GM11168 (cell line): ENCODE measurements around the gene GNB3.

Experiments
- in situ Hi-C: fragments of 300-500 bp; cut with MboI; formaldehyde crosslinking; loops from one replicate; pipeline ENCODE4 v1.12.0; 2022; ENCODE audit warnings: low sequenced_read_pairs; ENCODE audit not compliant: unreplicated experiment

Gene GNB3

GRCh38 chr12:6834254-6834653 is 6.5 kb upstream of the GNB3 start:
- in situ Hi-C loops, result no loop called here

DNA sequence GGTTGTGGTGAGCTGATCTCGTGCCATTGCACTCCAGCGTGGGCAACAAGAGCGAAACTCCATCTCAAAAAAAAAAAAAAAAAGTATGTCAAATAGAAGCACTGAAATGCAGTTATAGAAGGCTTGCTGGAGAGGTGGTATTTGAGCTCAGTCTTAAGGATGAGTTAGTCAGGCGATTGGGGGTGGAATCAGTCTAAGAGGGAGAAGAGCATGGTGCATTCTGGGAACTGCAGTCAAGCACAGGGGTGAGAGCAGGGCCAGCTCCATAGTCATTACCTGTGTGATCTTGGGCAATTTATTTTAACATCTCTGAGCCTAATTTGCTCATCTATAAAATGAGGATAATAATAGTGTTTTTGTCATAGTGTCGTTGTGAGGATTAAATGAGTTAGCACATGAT is 5.9 kb upstream of the GNB3 start:
- in situ Hi-C loops, result no loop called here

DNA sequence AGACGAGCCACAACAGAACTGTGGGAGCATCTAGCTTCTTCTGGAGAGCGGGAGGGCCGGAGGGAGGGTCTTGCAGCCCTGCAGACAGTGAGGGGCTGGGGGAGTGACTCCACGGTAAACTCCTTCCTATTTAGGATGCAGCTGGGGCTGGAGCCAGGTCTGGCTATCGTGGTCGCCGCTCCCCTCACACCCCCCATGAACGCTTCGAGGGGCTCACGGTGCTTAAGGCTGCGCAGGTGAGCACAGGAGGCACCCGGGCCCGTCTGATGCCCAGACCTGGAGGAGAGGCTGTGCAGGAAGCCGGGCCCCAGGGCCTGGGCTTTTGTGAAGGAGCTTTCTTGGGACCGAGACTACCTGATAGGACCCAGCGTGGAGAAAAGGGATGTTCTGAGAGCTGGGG is 3.9 kb upstream of the GNB3 start:
- in situ Hi-C loops, result no loop called here

DNA sequence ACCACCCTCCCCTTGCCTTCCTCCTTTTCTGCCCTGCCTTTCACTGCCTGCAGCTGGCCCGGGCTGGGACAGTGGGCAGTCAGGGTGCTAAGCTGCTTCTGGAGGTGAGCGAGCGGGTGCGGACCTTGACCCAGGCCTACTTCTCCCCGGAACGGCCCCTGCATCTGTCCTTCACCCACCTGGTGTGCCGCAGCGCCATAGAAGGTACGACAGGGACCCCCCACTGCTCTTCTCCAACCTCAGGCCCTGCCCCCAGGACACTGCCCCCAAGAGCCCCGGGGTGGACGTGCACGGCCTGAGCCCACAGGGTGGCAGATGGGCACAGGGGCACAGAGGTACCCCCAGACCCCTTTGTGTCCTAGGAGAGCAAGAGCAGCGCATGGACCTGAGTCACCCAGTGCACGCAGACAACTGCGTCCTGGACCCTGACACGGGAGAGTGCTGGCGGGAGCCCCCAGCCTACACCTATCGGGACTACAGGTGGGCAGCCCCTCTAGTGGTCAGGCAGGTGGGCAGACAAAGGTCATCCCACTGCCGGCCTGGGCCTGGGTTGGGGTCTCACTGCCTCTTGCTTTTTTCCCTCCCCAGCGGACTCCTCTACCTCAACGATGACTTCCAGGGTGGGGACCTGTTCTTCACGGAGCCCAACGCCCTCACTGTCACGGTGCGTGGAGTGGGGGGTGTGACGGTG is 3.2 kb upstream of the GNB3 start:
- in situ Hi-C loops, result no loop called here

GRCh38 chr12:6838854-6839253 is 1.9 kb upstream of the GNB3 start:
- in situ Hi-C loops, result no loop called here

DNA sequence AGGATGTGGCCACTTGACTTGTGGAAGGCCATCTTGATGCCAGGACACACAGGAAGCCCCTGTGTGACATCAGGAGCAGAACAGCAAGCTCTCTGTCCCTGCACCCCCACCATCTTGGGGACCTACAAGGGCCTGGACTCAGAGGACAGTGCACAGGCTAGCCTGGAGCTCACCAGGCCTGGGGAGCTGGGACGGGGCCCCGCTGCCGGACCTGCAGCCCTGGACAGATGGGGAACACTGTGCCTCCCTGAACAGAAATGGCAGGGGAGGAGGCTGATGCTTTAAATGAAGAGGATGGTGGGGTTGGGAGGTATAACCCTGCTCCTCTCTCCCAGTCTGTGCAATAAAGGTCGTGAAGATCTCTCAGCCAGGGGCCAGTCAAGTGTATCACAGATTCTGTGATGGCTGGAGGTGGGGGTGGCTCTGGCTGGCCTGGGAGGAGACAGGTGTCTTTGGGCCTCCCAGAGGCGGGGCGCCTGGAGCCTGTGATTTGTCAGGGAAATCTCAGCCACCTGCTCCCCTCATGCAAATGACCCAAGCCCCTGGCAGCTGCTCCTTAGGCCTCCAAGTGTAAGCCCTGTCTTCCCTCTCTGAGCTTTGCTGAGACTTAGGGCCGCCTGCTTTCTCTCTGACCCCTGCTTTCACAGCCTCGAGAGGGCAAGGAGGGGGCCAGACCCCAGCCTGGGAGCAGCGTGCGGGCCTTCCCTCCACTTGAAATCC is 1.1 kb upstream of the GNB3 start:
- in situ Hi-C loops, result no loop called here

DNA sequence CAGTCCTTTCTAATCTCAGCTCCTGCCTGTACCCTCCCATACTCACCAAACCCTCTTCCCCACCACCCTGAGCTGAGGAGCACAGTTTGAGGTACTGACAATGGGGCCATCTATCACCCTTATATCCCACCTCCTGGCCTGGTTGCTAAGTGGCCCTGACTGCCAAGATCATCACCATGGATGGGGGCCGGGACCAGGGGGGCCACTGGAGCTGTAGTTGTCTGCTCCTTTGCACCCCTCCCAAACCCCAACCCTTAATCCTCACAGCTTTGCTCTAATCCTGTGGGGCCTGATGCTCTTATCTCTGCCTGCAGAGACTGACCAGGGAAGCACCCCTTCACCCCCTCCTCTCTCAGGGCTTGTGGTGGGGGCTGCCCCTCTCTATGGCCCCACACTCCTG is 395 bp upstream of the GNB3 start:
- in situ Hi-C loops, result no loop called here

GRCh38 chr12:6842075-6842474 is 1.4 kb downstream of the GNB3 start:
- in situ Hi-C loops, result no loop called here

GRCh38 chr12:6843118-6843902 is 2.6 kb downstream of the GNB3 start:
- in situ Hi-C loops, result no loop called here

- in situ Hi-C loops, result no loop called here
Measured at GRCh38 chr12:6845395-6845794, 4.7 kb downstream of the GNB3 start.

DNA sequence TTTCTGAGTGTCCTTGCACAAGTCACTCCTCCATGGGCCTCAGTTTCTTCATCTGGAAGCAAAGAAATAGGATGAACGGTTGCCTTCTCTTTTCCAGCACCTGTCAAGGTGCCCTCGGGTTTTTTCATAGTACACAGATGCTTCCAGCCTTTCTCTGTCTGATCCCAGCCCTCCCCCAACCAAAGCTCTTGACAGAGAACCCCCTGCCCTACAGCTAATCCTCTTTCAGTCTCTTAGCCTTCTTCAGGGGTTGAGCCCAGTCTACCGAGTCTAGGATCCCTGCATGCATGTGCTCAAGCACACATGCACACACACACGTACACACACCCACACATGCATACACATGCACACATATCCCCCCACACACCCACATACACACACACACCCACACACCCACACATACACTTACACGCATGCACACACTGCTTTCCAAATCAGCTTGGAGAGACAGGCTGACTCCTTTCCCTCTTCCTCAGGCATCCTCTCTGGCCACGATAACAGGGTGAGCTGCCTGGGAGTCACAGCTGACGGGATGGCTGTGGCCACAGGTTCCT is 5.7 kb downstream of the GNB3 start:
- in situ Hi-C loops, result no loop called here

DNA sequence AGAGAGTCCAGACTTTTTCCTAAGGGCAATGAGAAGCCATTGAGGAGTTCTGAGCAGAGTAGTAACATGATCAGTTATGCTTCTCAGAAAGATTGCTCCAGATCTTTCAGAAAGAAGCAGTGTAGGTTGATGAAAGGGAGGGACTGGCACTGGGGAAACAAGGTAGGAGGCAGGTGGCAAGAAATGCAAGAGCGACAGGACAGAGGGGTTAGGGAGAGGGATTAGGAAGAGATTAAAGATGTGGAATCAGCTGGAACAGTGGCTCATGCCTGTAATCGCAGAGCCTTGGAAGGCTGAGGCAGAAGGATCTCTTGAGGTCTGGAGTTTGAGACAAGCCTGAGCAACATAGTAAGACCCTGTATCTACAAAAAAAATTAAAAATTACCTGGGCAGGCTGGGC is 7.0 kb downstream of the GNB3 start:
- in situ Hi-C loops, result no loop called here

- in situ Hi-C loops, result no loop called here
Measured at GRCh38 chr12:6849427-6849826, 8.7 kb downstream of the GNB3 start.

DNA sequence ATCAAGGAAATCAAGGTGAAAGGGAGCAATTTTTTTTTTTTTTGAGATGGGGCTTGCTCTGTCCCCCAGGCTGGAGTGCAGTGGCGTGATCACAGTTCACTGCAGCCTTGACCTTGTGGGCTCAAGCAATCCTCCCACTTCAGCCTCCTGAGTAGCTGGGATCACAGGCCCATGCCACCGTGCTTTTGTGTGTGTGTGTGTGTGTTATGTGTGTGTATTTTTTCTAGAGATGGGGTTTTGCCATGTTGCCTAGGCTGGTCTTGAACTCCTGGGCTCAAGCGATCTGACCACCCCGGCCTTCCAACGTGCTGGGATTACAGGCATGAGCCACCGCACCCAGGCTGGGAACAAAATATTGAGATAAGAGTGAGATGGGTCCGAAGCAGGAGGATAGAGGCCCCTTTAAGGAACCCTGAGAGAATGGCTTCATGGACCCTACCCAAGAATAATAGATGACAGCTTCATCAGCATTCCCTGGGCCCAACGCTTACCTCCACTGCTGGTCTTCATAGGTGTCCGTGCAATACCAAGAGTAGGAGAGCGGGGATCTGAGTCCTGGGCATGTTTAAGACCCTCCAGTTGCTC is 9.3 kb downstream of the GNB3 start:
- in situ Hi-C loops, result no loop called here

GRCh38 chr12:6850796-6851152 is 10.0 kb downstream of the GNB3 start:
- in situ Hi-C loops, result no loop called here

DNA sequence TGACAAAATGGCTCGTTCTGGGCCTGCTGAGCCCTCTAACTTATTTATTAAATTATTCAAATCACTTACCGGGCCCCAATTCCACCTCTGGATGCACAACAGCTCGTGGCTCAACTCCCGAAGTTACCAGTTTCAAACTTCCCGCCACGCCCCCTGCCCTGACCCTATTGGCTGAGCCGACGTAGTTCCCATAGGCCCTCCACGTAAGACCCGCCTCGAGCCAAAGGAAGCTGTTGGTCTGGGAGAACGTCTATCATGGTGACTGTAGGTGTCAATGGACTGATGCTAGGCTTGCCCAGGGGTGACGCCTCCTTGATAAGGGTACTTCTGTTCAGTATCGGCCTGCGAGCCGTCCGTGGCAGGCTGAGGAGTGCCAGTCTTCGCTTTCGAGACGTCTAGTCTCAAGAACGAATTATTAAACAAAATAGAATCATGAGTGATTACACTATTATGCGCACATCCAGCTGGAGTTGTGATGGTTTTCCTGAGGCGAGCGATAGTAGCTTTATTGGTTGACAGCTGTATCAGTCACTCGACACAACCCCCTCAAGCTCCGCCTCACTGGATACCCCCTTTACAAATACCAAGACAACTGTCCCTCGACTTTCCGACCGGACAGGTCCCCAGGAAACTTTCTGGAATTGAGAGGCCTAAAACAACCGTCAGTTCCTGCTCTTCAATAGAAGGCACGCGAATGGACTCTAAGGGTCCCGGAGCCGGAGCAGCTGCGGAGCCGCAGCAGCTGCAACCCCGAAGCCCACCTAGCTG is 10.6 kb downstream of the GNB3 start, which contains the start of gene CDCA3:
CDCA3 (minus strand) TSS at position 134 of the 768 bp plus-strand sequence. CDS start 334 bp downstream, outside the sequence.
- in situ Hi-C loops, result no loop called here

DNA sequence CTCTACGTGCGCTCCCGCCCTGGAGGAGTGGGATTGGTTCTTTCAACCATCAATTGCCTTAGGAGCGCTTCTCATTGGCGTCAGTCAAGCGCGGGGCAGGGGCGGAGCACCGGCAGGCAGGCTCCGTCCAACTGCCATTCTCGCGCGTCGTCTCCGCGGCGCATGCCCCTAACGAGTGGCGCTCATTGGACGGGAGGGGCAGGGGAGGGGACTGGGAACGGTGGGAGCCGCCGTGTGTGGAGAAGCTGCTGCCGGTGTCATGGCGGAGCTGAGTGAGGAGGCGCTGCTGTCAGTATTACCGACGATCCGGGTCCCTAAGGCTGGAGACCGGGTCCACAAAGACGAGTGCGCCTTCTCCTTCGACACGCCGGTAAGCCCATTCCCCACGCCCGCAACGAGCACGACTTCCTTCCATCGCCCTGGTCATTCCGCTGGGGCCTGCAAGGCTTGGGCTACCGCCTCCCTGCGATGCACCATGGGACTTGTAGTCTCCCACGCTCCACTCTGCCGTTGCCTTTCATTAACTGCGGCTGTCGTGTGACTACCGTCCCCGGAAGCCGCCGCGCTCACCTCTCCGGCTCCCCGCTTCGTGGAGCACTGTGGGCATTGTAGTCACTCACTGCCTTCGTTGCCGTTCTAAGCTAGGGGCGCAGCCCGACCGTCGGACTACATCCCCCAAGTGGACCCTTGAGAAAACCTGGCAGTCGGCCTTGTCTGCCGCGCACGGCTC is 11.4 kb downstream of the GNB3 start, which contains the start of gene USP5:
USP5 (plus strand) TSS at position 230 of the 730 bp plus-strand sequence; CDS start at position 260, 30 bp downstream.
- in situ Hi-C loops, result no loop called here

DNA sequence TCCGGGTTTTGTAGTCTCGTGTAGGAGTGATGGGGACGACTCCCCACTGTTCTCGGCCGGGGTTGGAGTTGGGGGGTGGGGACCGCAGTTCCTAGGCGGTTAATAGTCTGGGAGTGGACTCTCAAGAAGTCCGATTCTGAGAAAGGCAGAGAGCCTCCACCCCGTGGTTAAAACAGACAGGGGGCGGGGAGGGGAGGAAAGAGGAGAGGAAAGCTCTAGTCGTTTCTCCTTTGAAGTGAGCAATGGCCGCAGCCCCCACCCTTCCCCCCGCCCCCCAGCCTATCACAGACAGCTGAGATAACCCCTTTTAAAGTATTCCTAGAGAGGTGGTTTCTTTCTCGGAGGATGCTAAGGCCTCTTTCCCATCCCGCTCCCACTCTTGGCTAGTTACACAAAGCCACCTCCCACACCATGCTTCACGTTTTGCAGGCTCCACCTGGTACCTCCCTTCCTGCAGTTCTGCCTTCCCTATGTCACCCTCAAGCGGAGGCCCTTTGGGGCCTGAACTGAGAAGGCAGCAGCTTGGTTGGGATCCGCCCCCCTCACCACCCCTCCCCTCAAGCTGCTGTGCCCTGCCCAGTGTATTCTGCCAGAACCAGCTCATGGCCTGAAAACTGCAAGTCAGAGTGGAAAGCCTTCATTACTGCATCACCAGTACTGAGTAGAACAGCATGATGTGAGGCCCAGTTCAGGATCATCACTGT is 12.1 kb downstream of the GNB3 start:
- in situ Hi-C loops, result no loop called here
